ENCODE measurements around the gene NCOA5. TPM values are rescaled to one million over a fixed set of nuclear protein-coding genes. Genes with fewer than 3 reads are reported as not detected.

NCOA5 gene
- polyA plus RNA-seq, 1 experiment: 19.0 TPM

DNA sequence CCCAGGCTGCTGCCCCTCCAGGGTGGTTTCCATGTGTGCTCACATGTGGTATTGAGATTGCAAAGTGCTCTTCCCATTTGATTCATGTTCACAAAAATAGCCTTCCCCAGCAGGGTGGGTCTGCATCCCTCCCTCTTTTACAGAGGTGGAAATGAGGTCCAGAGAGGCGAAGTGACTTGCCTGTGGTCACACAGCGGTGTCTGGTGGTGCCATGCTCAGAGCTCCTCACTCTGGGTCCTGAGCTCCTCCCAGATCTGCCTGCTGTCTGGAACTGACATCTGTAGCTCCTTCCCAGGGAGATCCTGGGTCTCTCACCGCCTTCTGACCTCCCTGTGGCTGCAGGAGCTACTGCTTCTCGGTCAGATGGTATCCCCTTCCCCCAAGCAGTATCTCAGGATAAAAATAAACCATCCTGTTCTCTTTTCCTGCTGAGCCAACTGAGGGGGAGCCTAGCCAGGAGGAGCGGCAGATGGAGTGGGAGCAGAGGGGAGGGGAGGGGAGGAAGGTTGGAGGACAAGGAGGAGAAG, 40.3 kb upstream of the NCOA5 start:
- TF ChIP-seq, protein P1, sequence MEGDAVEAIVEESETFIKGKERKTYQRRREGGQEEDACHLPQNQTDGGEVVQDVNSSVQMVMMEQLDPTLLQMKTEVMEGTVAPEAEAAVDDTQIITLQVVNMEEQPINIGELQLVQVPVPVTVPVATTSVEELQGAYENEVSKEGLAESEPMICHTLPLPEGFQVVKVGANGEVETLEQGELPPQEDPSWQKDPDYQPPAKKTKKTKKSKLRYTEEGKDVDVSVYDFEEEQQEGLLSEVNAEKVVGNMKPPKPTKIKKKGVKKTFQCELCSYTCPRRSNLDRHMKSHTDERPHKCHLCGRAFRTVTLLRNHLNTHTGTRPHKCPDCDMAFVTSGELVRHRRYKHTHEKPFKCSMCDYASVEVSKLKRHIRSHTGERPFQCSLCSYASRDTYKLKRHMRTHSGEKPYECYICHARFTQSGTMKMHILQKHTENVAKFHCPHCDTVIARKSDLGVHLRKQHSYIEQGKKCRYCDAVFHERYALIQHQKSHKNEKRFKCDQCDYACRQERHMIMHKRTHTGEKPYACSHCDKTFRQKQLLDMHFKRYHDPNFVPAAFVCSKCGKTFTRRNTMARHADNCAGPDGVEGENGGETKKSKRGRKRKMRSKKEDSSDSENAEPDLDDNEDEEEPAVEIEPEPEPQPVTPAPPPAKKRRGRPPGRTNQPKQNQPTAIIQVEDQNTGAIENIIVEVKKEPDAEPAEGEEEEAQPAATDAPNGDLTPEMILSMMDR (IDR thresholded peaks at IDR 0.05; ENCODE audit: insufficient read depth, low read depth, low read length): no peak
- Histone ChIP-seq H3K36me3 (ENCODE audit: control insufficient read depth, insufficient read depth, low read length) (no peaks in the 10 kb centered on the region), H3K4me3 (ENCODE audit: low read depth, low read length) (no peak overlapping the region), H3K27me3 (ENCODE audit: control insufficient read depth, insufficient read depth, low read length) (no peaks in the 10 kb centered on the region)
- CTCF ChIA-PET: interaction anchor here (0.6 to 1.2 kb wide), 8 partner anchors 10 to 356 kb away, joined by 3 to 5 read pairs (median 3); no protein-coding TSS in a partner anchor
- POLR2A ChIA-PET: no interaction called here
- DNase-seq (ENCODE audit: low read depth): no peak

DNA sequence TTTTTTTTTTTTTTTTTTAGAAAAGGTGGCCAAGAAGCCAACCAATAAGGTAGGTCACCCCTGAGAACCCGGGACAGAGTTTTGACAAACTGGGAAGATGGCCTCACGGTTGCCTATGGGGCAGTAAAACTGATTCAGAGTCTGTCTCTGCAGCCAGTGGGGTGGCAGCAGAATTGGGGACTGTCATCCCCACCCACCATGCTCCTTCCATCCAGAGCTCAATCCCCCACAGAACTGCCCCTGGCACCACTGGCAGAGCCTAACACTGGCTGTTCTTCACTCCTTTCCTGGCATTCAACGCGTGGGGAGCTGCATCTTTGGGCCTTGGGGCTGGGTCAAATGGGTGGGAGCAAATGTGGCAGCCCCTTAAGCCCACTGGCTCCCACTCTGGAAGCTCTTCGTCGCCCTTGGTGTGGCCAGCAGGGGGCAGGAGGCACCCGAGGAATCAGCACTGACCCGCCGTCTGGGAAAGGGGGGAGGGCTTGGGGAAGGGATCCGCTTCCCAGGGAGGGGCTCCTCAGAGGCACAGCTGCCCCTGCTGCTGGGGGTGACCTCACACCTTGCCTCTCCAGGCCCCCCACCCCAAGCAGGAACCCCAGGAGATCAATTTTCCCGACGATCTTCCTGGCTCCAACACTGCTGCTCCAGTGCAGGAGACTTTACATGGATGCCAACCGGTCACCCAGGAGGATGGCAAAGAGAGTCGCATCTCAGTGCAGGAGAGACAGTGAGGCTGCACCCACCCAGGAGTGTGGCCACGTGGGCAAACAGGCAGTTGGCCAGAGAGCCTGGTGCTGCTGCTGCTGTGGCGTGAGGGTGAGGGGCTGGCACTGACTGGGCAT, 38.8 kb upstream of the NCOA5 start:
- no peak for DNase-seq (ENCODE audit: low read depth)
- H3K27me3 ChIP-seq (ENCODE audit: control insufficient read depth, insufficient read depth, low read length): no peaks in the 10 kb centered on the region
- CTCF ChIA-PET: interaction anchor here (0.7 to 1.6 kb wide), 9 partner anchors 9 to 546 kb away, joined by 3 to 6 read pairs (median 3); partner anchors contain the start of gene ELMO2
- POLR2A ChIA-PET: no interaction called here
- TF ChIP-seq, protein P1 (IDR thresholded peaks at IDR 0.05; ENCODE audit: insufficient read depth, low read depth, low read length): peak; percentile 61
- H3K4me3 ChIP-seq (ENCODE audit: low read depth, low read length): no peak overlapping the region
- H3K36me3 ChIP-seq (ENCODE audit: control insufficient read depth, insufficient read depth, low read length): peaks cover under 1% of the 10 kb centered on the region; the same call in 1 of the 2 replicates

DNA sequence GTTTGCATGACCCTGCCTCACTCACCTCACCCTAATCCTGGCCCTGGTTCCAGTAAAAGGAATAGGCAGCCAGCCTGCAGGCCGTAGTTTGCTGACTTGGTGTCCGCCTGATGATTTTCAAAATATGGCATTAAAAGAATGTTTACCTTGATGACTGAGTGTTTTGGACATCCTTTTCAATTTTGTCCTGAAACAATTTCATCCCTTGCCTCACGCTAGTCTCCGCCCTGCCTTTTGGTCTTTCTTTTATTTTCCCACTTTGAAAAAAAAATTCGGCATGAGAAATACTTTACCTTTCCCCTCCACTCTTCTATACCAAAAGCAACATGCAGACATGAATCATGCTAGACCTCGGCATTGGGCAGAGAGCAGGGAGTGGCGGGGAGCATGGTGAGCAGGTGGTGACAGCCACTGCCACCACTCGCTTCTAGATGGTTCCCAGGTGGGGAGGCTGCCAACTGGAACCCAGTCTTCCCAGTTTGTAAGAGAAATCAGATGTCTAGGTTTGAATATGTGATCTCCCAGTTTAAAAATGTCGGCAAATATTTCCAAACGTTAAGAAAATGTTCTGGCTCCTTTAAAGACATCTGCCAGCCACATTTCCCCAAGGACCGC, 37.7 kb upstream of the NCOA5 start:
- Histone ChIP-seq H3K36me3 (ENCODE audit: control insufficient read depth, insufficient read depth, low read length) (peaks cover 3% of the 10 kb centered on the region; the same call in 1 of the 2 replicates), H3K4me3 (ENCODE audit: low read depth, low read length) (no peak overlapping the region), H3K27me3 (ENCODE audit: control insufficient read depth, insufficient read depth, low read length) (no peaks in the 10 kb centered on the region)
- POLR2A ChIA-PET: no interaction called here
- TF ChIP-seq, protein P1 (IDR thresholded peaks at IDR 0.05; ENCODE audit: insufficient read depth, low read depth, low read length): no peak
- CTCF ChIA-PET: interaction anchor here (1.3 to 1.6 kb wide), 2 partner anchors 8 to 221 kb away, joined by 3 to 6 read pairs; no protein-coding TSS in a partner anchor
- DNase-seq (ENCODE audit: low read depth): no peak

DNA sequence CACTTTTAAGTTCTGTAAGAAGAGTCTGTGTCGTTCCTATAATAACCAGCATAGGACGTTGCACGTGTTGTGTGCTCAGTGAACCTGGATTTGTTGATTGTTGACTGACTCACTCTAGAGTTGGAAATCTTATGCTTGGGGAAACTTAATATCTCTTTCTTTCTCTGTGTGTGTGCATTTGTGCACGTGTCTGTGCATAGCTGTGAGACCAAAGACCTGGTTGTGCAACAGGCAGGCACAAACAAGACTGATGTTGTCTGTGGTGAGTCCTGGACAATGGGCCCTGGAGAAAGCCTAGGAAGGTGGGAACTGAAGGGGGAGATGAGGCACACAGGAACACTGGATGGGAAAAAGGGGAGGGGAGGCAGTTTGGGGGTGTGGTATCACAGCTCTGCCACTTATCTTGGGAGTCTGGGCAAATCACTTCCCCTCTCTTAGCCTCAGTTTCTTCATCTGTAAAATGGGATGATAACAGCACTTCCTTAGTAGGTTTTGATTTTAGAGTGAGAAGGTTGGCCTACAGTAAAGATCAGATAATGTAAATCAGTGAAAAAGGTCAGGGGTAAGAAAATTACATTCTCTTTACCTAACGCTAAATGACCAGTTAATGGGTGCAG, 36.8 kb upstream of the NCOA5 start:
- DNase-seq (ENCODE audit: low read depth): no peak
- Histone ChIP-seq H3K36me3 (ENCODE audit: control insufficient read depth, insufficient read depth, low read length) (peaks cover 3% of the 10 kb centered on the region; the same call in 1 of the 2 replicates), H3K27me3 (ENCODE audit: control insufficient read depth, insufficient read depth, low read length) (no peaks in the 10 kb centered on the region), H3K4me3 (ENCODE audit: low read depth, low read length) (no peak overlapping the region)
- CTCF ChIA-PET: no interaction called here
- TF ChIP-seq, protein P1 (IDR thresholded peaks at IDR 0.05; ENCODE audit: insufficient read depth, low read depth, low read length): no peak
- POLR2A ChIA-PET: no interaction called here

Measured in BJ (cell line).